GM12873 (cell line): ENCODE measurements around the gene MAD2L1.

Experiments
- CTCF ChIP-seq: IDR thresholded peaks from 2 replicates; pipeline ENCODE4 v1.5.1; 2012; ENCODE audit warnings: low read depth, mild to moderate bottlenecking, moderate library complexity, low read length, control low read depth; ENCODE audit not compliant: insufficient read depth; ENCODE audit errors: missing control alignments

MAD2L1 gene

GRCh38 chr4:120071192-120071795 lies 4.6 kb upstream of the MAD2L1 start:
- TF ChIP-seq CTCF, result peak; percentile 42

GRCh38 chr4:120070196-120070595 lies 3.5 kb upstream of the MAD2L1 start:
- TF ChIP-seq CTCF, result no peak

GRCh38 chr4:120065974-120066516 lies 603 bp downstream of the MAD2L1 start:
- no peak for TF ChIP-seq CTCF

GRCh38 chr4:120064887-120065286 lies 1.8 kb downstream of the MAD2L1 start:
- no peak for TF ChIP-seq CTCF

- no peak for TF ChIP-seq CTCF
These were observed 3.9 kb downstream of the MAD2L1 start for GRCh38 chr4:120062663-120063195.

- TF ChIP-seq CTCF, result no peak
These were observed 7.6 kb downstream of the MAD2L1 start for GRCh38 chr4:120059036-120059435.

GRCh38 chr4:120057416-120057815 lies 9.2 kb downstream of the MAD2L1 start:
- TF ChIP-seq CTCF, result no peak
